GM12875 (cell line): Measurements from ENCODE around the gene PACRG.

Experiments
- H3K4me3 ChIP-seq: one replicate; pipeline ENCODE4 v1.5.1; 2011; ENCODE audit warnings: low read depth, low read length, control low read depth
- CTCF ChIP-seq: IDR thresholded peaks from 2 replicates; pipeline ENCODE4 v1.5.1; 2011; ENCODE audit warnings: low read depth, mild to moderate bottlenecking, control low read depth, inconsistent platforms, low read length, moderate library complexity, borderline replicate concordance; ENCODE audit not compliant: insufficient read depth

PACRG gene

DNA sequence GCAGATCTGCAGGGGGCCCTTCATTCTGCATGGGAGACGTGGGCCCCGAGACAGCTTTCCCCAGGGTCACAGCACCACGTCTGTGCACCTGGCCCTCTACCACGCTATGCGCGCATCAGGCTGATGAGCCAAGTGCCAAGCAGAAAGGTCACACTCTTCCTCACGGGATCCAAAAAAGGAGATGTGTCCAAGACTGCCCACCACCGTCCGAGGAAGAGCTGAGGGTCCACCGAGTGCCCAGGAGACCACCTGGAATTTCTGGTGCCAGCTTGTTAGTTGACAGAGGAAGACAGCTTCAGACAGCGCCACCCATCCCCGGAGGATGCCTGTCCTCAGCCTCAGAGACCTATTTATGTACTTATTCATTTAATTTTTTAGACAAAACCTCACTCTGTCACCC, 609.2 kb downstream of the PACRG start:
- TF ChIP-seq CTCF = no peak
- no peak overlapping the region for H3K4me3 ChIP-seq

- H3K4me3 ChIP-seq = no peak overlapping the region
- TF ChIP-seq CTCF = no peak
Observed at GRCh38 chr6:163337958-163338357, 610.2 kb downstream of the PACRG start.

DNA sequence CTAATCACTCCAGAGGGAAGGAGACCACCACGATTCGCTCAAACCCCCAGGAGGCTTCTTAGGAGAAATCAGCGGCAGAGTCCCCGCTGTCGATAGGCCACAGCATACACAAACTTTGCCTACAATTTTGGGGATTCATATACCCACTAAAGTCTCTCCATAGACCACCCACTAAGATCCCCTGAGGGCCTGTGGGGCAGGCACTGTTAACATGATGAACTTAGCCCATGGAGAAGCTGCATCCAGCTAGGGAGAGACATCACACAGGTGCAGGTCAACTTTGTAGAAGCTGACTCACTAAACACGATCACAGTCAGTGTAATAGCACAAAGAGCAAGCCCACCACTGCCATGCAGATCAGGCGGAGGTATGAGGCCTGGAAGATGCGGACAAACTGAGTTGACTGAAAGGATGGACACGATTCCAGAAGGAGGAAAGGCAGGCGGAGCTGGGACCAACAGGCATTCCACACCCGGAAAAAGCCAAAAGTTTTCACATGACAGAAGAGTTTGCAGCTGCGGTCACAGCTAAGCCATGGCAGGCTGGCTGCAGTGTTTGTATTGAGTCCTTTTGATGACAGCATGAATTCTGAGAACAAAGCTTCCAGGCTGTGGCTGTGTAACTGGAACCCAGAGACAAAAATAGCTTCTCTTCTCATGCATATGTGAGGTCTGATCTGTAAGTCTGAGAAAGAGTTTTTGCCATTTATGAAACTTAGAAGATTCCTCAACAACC, 611.1 kb downstream of the PACRG start:
- no peak for TF ChIP-seq CTCF
- no peak overlapping the region for H3K4me3 ChIP-seq

- TF ChIP-seq CTCF = no peak
- H3K4me3 ChIP-seq = no peak overlapping the region
Observed at GRCh38 chr6:163339466-163339865, 611.7 kb downstream of the PACRG start.

DNA sequence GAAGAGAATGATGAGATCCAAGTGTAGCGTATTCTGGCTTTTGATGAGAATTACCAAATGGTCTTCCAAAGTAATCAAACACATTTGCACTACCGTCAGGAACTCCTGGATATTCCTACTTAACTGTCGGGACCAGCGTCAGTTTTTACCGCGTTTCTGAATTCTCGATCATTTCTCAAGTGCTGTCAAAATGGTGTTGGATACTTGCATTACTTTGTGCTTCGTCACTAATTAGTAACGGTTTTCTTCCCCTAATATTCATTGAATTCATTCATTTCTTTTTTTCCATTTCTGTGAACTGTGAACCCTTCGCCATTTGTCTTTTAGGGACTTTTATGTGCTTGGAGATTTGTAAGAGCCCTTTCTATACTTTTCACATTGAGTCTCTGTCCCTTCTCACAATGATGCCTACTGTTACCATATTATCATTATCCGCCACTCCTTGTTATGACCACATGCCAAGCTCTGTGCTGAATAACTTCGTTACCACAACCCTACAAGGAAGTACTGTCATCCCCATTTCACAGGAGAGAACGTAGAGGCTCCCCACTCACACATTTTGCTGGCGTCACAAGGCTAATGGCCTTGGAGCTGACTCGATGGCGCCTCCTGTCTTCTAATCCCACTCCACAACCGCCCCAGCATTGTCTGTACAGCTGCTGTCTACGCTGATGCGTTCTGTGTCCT, 612.6 kb downstream of the PACRG start:
- H3K4me3 ChIP-seq = no peak overlapping the region
- no peak for TF ChIP-seq CTCF

DNA sequence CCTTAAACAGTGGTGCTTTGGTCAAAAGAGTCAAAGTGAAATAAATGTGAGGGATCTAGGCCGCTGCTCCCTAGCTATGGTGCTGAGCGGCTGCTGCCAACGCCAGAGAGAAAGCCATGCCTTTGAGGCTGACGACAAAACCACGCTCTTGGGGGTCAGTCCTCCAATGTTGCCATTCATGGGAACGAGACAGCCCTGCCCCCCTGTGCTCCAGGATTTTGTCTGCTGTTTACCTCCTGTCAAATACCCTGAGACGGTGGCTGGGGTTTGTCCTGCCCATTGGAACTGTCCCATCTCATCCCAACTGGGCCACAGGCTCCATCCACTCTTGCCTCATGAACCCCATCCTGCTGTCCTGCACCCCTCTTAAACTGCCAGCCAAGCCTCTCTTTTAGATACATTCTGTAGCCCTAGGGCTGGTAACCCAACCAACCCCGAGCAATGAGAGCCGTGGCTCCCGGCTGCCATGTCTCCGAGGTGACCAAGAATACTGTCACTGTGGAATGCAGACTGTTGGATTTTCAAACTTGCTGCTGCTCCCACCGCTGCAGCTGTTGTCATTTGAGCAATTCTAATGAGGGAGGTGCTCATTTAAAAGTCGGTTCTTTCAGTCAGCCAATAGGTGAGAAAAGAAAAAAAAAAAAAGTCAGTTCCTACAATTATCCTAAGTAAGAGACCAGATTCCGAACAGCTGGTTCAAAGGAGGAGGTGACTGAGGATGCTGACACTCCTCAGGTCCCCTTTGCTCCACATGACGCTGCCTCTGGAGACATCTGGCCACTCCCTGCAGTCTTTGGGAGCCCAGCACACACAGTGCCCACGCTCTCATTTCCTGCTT, 613.7 kb downstream of the PACRG start:
- no peak for TF ChIP-seq CTCF
- H3K4me3 ChIP-seq = no peak overlapping the region
